AG04449 (cell line): ENCODE results near the gene IZUMO3.
"Not testable (repeated sequence)": the region's sequence is repeated elsewhere in the genome, so short reads cannot be mapped to it uniquely, and the experiment has no call there.

Experiments
- CTCF ChIA-PET: fragments of 350-600 bp; formaldehyde crosslinking; extraction: SDS; loops from one replicate; lab custom pipeline; 2021; ENCODE audit warnings: antibody characterized with exemption; lab: Yijun Ruan, JAX
- POLR2A ChIA-PET: fragments of 400-600, 350-600 bp; formaldehyde crosslinking; extraction: SDS; loops from one replicate; lab custom pipeline; 2020; ENCODE audit warnings: antibody characterized with exemption, inconsistent platforms; lab: Yijun Ruan, JAX
- DNase-seq: peaks from one replicate; pipeline ENCODE4 v3.0.0-alpha.2; 2010; ENCODE audit warnings: low read depth, low spot score
- H3K4me3 ChIP-seq: 2 replicates; pipeline ENCODE4 v1.5.1; 2011; ENCODE audit warnings: low read depth, mild to moderate bottlenecking, control low read depth, low read length
- CTCF ChIP-seq: IDR thresholded peaks from one replicate; pipeline ENCODE4 v1.5.1; 2011; ENCODE audit warnings: mild to moderate bottlenecking, moderate library complexity, low read length, control low read depth, inconsistent platforms; ENCODE audit not compliant: insufficient read depth; ENCODE audit errors: missing control alignments

Gene IZUMO3

GRCh38 chr9:24545847-24546522 is at the start of gene IZUMO3:
Gene IZUMO3, minus strand, starts transcription at chr9:24545897. Its CDS starts 248 bp downstream, at chr9:24545649.
- POLR2A ChIA-PET, result no interaction called here
- no peak within 1 kb of the TSS for H3K4me3 ChIP-seq
- DNase-seq, result no peak
- TF ChIP-seq CTCF, result no peak
- CTCF ChIA-PET, result no interaction called here

- no peak for DNase-seq
Observed at GRCh38 chr9:24594234-24594850, 48.6 kb upstream of the IZUMO3 start.

GRCh38 chr9:24590432-24590831 is 44.7 kb upstream of the IZUMO3 start:
- no peak overlapping the region for H3K4me3 ChIP-seq
- DNase-seq, result no peak
- POLR2A ChIA-PET, result no interaction called here
- CTCF ChIA-PET, result no interaction called here
- no peak for TF ChIP-seq CTCF

More at GRCh38 chr9:24594234-24594850, 48.6 kb upstream of the IZUMO3 start:
- no peak for TF ChIP-seq CTCF
- ChIA-PET POLR2A (no interaction called here), CTCF (no interaction called here)
- H3K4me3 ChIP-seq, result no peak overlapping the region

GRCh38 chr9:24587883-24588282 is 42.2 kb upstream of the IZUMO3 start:
- H3K4me3 ChIP-seq, result no peak overlapping the region
- ChIA-PET POLR2A (no interaction called here), CTCF (no interaction called here)
- TF ChIP-seq CTCF, result no peak
- no peak for DNase-seq

- TF ChIP-seq CTCF, result no peak
- no peak overlapping the region for H3K4me3 ChIP-seq
- POLR2A ChIA-PET, result no interaction called here
Observed at GRCh38 chr9:24582146-24583126, 36.7 kb upstream of the IZUMO3 start.

GRCh38 chr9:24580005-24580404 is 34.3 kb upstream of the IZUMO3 start:
- POLR2A ChIA-PET, CTCF ChIA-PET, DNase-seq: not testable (repeated sequence)

More at GRCh38 chr9:24582146-24583126, 36.7 kb upstream of the IZUMO3 start:
- no peak for DNase-seq
- CTCF ChIA-PET, result no interaction called here

More at GRCh38 chr9:24580005-24580404, 34.3 kb upstream of the IZUMO3 start:
- not testable (repeated sequence) for H3K4me3 ChIP-seq
